Left lung (tissue), 10 donors: Measurements from ENCODE around the gene RTN4RL1. TPM values are rescaled to one million over a fixed set of nuclear protein-coding genes. Genes with fewer than 3 reads are reported as not detected.

Experiments used
- ATAC-seq: fragments of 200-7000 bp; cut with Tn5 transposase; one replicate; pipeline ENCODE4 v1.9.1; 2020; ENCODE audit warnings: moderate library complexity
- DNase-seq, 4 donors: peaks; one replicate each; pipeline ENCODE4 v3.0.0-alpha.2; 2013 to 2020
- H3K27ac ChIP-seq, 2 donors: fragments of 200-600 bp; sonication (generic) in 1 of 2; one replicate each; pipeline versions ENCODE4 v1.5.0 to v1.8.0; 2020 to 2021
- H3K27me3 ChIP-seq, 2 donors: fragments of 200-600 bp; sonication (generic) in 1 of 2; one replicate each; pipeline versions ENCODE4 v1.5.0 to v1.8.0; 2020 to 2021
- H3K36me3 ChIP-seq, 2 donors: fragments of 200-600 bp; sonication (generic) in 1 of 2; one replicate each; pipeline versions ENCODE4 v1.5.0 to v1.8.0; 2020 to 2021
- H3K4me1 ChIP-seq, 2 donors: fragments of 200-600 bp; one replicate each; pipeline ENCODE4 v1.8.0; 2021
- H3K4me3 ChIP-seq, 2 donors: fragments of 200-600 bp; sonication (generic) in 1 of 2; one replicate each; pipeline versions ENCODE4 v1.5.0 to v1.8.0; 2020 to 2021; ENCODE audit warnings: mild to moderate bottlenecking in 1 of 2
- H3K9me3 ChIP-seq, 2 donors: fragments of 200-600 bp; sonication (generic) in 1 of 2; one replicate each; pipeline versions ENCODE4 v1.5.0 to v1.8.0; 2020 to 2021
- intact Hi-C, 2 donors: fragments of 100-400 bp; cut with DNase I; formaldehyde crosslinking; loops; one replicate each; pipeline versions ENCODE4 v1.11.2 to v1.14.2; 2022
- polyA plus RNA-seq, 6 donors: library from polyadenylated mRNA; unstranded; fragments of 120-200 nt; gene quantifications; one replicate each; pipeline ENCODE4 v1.2.1, GENCODE V29; 2013; ENCODE audit not compliant: insufficient read length in 6 of 6
- total RNA-seq, 2 donors: library from RNA; stranded (reverse); fragmentation: NEBNext Ultra II Directional; extraction: Animal tissue kit (Norgen Biotek cat#: 25700); gene quantifications; one replicate each; pipeline ENCODE4 v1.2.1, GENCODE V29; 2021
- TF ChIP-seq, protein P1 (sequence below), 2 donors: fragments of 200-600 bp; sonication (generic) in 1 of 2; IDR thresholded peaks; one replicate each; pipeline versions ENCODE4 v1.5.0 to v1.8.0; 2021; ENCODE audit warnings: antibody characterized with exemption in 2 of 2
- donor health status: DM: no; HTN: yes; CAD: no.
- donor health status: DM: no; HTN: no; CAD: no.

The RTN4RL1 gene
- total and polyA plus RNA-seq, 8 donors, result 0.34 to 5.1 (median 0.51) TPM

DNA sequence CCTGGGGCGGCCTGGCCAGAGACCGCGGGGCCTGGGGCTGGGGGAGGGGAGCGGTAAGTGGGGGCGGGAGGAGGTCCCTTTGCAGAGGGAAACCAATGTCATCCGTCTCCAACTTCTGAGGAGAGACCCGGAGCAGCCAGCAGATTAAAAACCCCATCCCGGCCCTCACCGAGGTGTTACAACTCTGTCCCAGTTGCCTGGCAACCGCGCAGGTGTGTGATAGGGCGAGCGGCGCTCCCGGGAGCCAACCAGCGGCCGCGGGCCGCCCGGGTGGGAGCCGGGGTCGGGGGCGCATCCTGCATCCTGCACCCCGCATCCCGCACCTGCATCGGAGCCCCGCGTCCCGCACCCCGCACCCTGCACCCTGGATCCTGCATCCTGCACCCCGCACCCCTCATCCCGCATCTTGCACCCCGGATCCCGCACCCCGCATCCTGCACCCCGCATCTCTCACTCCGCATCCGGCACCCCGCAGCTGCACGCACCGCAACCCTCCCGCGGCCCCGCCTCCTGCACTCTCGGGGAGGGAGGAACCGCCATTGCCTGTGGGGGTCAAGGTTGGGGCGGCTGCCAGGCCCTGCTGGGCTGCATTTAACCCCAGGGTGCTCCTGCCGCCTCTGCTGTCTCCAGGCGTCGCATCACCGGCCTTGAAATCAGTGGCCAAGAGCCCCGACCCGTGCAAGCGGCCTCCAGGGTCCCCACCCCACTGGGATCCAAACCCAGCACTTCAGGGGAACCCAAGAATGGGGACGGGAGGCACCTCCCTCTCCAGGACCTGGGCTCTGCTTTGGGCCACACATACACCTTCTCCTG, 47.3 kb downstream of the RTN4RL1 start:
- Histone ChIP-seq H3K27me3 (peaks cover 12 to 49% of the 10 kb centered on the region in 2 donors), H3K27ac (no peak overlapping the region), H3K36me3 (no peaks in the 10 kb centered on the region), H3K4me3 (no peak overlapping the region), H3K9me3 (no peaks in the 10 kb centered on the region), H3K4me1 (no peaks in the 10 kb centered on the region)
- no peak for ATAC-seq
- DNase-seq, result no peak
- intact Hi-C loops, result no loop called here
- TF ChIP-seq, protein P1, sequence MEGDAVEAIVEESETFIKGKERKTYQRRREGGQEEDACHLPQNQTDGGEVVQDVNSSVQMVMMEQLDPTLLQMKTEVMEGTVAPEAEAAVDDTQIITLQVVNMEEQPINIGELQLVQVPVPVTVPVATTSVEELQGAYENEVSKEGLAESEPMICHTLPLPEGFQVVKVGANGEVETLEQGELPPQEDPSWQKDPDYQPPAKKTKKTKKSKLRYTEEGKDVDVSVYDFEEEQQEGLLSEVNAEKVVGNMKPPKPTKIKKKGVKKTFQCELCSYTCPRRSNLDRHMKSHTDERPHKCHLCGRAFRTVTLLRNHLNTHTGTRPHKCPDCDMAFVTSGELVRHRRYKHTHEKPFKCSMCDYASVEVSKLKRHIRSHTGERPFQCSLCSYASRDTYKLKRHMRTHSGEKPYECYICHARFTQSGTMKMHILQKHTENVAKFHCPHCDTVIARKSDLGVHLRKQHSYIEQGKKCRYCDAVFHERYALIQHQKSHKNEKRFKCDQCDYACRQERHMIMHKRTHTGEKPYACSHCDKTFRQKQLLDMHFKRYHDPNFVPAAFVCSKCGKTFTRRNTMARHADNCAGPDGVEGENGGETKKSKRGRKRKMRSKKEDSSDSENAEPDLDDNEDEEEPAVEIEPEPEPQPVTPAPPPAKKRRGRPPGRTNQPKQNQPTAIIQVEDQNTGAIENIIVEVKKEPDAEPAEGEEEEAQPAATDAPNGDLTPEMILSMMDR (IDR thresholded peaks at IDR 0.05), result no peak

DNA sequence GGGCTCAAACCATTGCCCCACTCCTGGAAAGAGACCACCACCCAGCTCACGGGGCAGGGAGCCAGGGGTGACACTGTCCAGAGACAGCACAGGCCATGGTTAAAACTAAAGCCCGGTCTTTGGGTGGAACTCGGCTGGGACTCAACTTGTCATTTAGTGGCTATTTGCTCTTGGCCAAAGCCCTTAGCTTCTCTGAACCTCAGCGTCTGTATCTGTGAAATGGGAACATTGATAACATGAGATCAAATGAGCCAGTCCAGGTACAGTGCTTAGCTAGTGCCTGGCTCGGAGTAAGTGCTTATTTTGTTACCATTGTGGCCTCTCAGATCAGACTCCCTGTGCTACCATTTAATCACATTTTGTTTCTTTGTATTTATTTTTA, 48.5 kb downstream of the RTN4RL1 start:
- ATAC-seq (no peak), DNase-seq (no peak)
- TF ChIP-seq, protein P1 (IDR thresholded peaks at IDR 0.05), result no peak
- Histone ChIP-seq H3K9me3 (no peaks in the 10 kb centered on the region), H3K27me3 (peaks cover 12 to 48% of the 10 kb centered on the region in 2 donors), H3K36me3 (no peaks in the 10 kb centered on the region), H3K27ac (no peak overlapping the region), H3K4me3 (no peak overlapping the region), H3K4me1 (no peaks in the 10 kb centered on the region)
- intact Hi-C loops, result no loop called here

DNA sequence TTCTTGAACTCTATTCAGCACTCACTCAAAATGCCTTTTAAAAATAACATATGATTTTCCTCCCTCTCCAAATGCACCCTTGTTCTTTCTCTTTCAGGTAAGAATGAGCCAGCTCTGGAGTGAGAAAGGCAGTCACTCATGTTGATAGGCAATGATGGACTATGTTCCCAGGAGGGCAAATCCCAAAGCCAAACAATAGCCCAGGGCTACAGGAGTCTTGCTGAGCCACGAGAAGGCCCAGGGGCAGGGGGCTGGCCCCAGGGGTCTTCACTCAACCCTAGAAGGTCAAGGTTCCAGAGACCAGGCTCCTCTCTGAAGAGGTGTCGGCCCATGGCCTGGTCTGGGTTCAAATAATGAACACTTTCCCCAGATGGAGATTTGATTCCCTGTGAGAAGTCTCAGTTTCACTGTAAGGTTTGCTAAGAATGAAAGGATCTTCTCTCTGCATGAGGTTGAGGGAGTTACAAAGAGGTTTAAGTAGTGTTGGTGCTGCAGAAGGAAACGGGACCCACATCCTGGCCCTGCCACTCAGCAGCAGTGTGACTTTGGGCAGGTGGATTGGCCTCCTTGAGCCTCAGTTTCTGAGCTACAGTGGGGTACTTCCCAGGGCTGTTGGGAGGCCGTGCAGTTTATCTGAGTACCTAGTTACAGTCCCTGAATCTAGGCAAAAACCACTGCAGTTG, 49.0 kb downstream of the RTN4RL1 start:
- no peak overlapping the region for H3K27ac ChIP-seq
- no peaks in the 10 kb centered on the region for H3K9me3 ChIP-seq

DNA sequence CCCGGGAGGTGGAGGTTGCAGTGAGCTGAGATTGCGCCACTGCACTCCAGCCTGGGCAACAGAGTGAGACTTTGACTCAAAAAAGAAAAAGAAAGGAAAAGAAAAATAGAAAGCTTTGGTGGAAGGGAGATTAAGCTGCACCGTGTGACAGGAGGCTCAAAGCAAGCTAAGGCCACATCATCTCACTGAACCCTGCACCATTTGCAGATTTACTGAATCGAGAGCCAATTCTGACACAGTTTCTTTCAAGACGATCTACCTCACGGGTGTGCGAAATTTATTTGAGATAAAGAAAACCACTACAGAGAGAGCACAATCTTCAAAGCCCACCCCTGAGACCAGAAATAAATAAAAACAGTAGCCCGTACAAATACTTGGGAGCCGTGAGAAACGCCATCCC, 49.6 kb downstream of the RTN4RL1 start:
- no peak overlapping the region for H3K4me3 ChIP-seq
- TF ChIP-seq, protein P1 (IDR thresholded peaks at IDR 0.05), result no peak
- intact Hi-C loops, result no loop called here
- no peaks in the 10 kb centered on the region for H3K36me3 ChIP-seq
- H3K4me1 ChIP-seq, result no peaks in the 10 kb centered on the region
- no peaks in the 10 kb centered on the region for H3K9me3 ChIP-seq
- H3K27me3 ChIP-seq, result peaks cover 12 to 48% of the 10 kb centered on the region in 2 donors
- DNase-seq, result no peak
- no peak for ATAC-seq
- no peak overlapping the region for H3K27ac ChIP-seq

More for the DNA sequence above, 49.0 kb downstream of the RTN4RL1 start:
- intact Hi-C loops, result no loop called here
- DNase-seq (no peak), ATAC-seq (no peak)
- TF ChIP-seq, protein P1 (IDR thresholded peaks at IDR 0.05), result no peak
- Histone ChIP-seq H3K36me3 (no peaks in the 10 kb centered on the region), H3K4me1 (no peaks in the 10 kb centered on the region), H3K4me3 (no peak overlapping the region), H3K27me3 (peaks cover 12 to 48% of the 10 kb centered on the region in 2 donors)

DNA sequence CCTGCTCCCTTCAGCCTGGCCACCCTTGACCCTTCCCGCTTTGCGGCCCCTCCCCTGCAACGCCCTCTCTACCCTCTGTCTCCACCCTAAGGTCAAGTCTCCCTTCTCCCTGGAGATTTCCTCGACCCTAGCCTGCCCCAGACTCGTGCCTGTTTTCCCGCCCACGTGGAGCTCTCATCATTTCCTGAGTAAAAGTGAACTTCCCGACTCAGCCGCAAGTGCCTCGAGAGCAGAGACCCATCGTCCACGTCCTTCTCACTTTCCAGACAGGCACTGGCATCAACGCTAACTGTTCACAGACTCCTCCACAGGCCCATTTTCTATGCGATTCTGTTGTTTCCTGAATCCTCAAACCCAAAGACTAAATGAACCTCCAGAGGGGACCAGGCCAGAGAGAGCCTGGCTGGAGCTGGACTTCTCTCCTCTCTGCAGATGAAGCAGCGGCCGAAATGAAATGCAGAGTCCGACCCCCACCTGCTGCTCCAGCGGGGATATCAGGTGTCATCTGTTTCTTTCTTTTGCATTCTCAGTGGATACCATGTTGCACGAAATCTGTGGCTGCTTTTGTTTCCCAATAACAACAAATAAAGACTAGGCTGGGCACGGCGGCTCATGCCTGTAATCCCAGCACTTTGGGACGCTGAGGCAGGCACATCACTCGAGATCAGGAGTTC, 52.5 kb downstream of the RTN4RL1 start:
- DNase-seq (peak in 1 of 4 donors; percentile 43), ATAC-seq (peak; percentile 41)
- intact Hi-C loops, result no loop called here
- no peak overlapping the region for H3K27ac ChIP-seq
- no peaks in the 10 kb centered on the region for H3K9me3 ChIP-seq
- H3K4me1 ChIP-seq, result no peaks in the 10 kb centered on the region
- no peak overlapping the region for H3K4me3 ChIP-seq
- H3K36me3 ChIP-seq, result no peaks in the 10 kb centered on the region
- H3K27me3 ChIP-seq, result peaks cover 11 to 39% of the 10 kb centered on the region in 2 donors
- TF ChIP-seq, protein P1 (IDR thresholded peaks at IDR 0.05), result no peak
